Measurements from ENCODE around the gene KLHL13.
"Not testable (repeated sequence)": the region's sequence is repeated elsewhere in the genome, so short reads cannot be mapped to it uniquely, and the experiment has no call there.

The KLHL13 gene

DNA sequence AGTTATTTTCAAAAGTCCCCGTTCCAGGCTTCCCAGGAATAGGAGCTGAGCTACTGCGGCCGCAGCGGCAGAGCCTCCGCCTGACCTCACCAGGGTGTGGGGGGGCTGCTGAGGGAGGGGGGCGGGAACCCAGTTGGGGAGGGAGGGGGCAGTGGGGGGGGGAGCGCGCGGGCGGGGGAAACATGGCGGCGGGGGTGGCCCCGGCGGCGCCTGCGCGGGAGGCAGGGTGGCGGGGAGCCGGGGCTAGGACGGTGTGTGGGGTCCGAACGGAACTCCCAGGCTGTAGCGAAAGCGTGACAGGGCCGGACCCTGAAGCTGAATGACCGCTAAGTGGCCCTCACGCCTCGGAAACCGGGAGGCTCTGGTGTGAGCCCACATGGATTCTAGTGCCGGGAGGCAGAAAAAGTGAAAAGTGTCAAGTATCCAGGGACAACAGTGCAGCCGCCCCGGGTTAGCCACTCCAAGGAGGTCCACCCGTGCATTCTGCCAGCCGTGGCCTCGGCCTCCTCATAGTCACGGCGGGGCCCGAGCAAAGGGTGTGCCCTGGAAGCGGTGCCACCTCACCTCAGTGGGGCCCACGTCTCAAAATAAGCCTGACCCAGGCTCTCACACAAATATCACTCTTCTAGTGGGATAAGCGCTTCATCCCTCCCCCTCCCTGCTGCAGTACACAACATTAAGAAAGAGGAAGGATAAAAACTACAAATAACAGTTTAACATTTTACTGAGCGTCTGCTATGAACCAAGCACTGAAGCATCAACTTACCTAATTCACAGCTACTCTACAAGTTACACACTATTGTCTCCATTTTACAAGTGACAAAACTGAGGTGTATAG, at the start of gene KLHL13:
TSS of gene KLHL13 (minus strand) at position 98 of the 838 bp plus-strand sequence. CDS start 88,337 bp downstream, outside the sequence.
- no peak for DNase-seq (ENCODE audit: low read depth)

- no peak for DNase-seq (ENCODE audit: low read depth)
Observed at GRCh38 chrX:118164138-118164537, 47.5 kb upstream of the KLHL13 start.

DNA sequence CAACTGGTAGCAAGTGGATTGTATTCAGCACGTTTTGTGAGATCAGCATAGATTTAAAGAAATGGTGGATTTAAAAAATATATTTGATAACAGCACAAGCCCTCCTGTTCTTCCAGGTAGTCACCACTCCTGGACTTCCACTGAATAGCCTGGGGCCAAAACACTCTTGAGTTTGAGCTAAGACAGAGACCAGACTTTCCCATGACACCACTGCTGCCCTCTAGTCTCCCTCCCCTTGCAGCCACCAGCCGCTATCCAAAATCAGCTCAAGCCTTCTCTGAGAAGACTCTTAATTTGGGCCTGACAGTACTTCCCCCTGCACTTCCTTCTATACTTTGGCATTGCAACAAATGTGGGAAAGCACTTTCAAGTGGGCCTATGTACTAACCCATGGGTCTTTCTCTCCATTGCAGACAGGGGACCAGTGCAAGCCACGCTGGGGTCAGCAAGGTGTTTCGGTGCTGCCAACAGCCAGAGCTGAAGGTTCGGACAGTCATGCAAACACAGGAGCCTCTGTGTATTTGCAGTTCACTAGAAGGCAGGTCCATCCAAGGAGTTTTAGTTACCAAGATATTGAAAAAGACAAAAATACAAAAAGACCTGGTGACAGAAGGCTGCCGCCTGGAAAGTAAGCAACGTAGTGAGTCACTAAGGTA, 40.5 kb upstream of the KLHL13 start:
- no peak for DNase-seq (ENCODE audit: low read depth)

- DNase-seq (ENCODE audit: low read depth), result no peak
Observed at GRCh38 chrX:118156254-118156952, 39.8 kb upstream of the KLHL13 start.

GRCh38 chrX:118153270-118153669, 36.7 kb upstream of the KLHL13 start:
- no peak for DNase-seq (ENCODE audit: low read depth)

- DNase-seq (ENCODE audit: low read depth), result no peak
Observed at GRCh38 chrX:118152721-118153120, 36.1 kb upstream of the KLHL13 start.

DNA sequence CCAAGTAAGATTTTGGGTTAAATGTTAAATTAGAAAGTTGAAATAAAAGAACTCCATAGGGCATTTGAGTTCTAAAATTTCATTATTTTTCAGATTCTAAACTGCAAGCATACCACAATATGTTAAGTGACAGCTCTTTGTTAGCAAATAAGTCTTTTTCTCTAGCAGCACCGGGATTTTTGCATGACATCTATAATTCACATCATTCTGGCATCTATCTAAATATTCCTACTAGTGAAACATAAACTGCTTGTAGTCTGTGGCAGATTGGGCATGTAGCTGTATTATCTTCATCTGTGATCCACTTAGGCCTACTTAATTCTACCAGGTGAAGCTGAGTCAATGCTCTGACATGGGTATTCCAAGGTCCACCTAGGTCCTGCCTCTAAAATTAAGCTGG, 32.1 kb upstream of the KLHL13 start:
- DNase-seq (ENCODE audit: low read depth), result no peak

GRCh38 chrX:118147771-118148170, 31.2 kb upstream of the KLHL13 start:
- DNase-seq (ENCODE audit: low read depth), result not testable (repeated sequence)

GRCh38 chrX:118143578-118143977, 27.0 kb upstream of the KLHL13 start:
- no peak for DNase-seq (ENCODE audit: low read depth)

DNA sequence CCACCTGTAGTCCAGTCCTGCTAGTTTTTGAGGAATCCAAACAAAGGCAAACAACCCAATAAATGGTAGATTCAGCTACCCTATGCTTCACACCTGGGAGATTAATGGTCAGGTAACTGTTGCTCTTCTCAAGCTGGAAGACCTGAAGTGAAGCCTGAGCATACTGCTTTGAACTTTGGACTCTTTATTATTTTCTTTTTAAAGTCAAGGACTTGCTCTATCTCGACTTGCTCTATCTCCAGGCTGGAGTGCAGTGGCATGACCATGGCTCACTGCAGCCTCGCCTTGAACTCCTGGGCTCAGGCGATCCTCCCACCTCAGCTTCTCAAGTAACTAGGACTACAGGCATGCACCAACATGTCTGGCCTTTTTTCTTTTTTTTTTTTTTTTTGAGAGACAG, 14.7 kb upstream of the KLHL13 start:
- no peak for DNase-seq (ENCODE audit: low read depth)

DNA sequence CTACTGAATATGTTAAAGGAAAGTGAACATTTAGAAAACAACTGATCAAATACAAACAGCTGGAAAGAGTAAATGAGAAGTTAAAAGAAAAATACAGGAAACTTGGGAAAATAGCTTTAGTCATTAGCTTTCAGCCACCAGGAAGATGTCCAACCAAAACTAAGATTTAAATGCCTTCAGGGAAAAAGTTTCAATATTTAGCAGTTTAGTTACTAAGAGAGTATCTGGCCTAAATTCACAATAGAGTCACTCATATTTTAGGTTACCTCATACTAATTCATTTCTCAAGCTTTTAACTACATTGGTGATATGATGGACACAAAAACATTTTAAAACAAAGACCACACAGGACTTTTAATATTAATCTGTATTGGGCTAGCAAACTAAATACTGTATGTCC, 13.1 kb upstream of the KLHL13 start:
- no peak for DNase-seq (ENCODE audit: low read depth)

DNA sequence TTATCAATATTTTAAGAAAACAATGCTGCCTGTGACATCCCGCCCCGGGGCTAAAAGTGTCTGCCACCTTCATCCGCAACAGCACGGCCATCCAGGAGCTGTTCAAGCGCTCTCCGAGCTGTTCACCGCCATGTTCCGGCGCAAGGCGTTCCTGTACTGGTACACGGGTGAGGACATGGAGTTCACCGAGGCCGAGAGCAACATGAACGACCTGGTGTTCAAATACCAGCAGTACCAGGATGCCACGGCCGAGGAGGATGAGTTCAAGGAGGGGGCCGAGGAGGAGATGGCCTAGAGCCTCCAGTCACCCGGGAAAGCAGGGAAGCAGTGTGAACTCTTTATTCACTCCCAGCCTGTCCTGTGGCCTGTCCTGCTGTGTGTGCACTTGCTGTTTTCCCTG, 12.1 kb upstream of the KLHL13 start:
- no peak for DNase-seq (ENCODE audit: low read depth)

- no peak for DNase-seq (ENCODE audit: low read depth)
Observed at GRCh38 chrX:118126286-118126685, 9.7 kb upstream of the KLHL13 start.

GRCh38 chrX:118124243-118124642, 7.6 kb upstream of the KLHL13 start:
- DNase-seq (ENCODE audit: low read depth), result not testable (repeated sequence)

DNA sequence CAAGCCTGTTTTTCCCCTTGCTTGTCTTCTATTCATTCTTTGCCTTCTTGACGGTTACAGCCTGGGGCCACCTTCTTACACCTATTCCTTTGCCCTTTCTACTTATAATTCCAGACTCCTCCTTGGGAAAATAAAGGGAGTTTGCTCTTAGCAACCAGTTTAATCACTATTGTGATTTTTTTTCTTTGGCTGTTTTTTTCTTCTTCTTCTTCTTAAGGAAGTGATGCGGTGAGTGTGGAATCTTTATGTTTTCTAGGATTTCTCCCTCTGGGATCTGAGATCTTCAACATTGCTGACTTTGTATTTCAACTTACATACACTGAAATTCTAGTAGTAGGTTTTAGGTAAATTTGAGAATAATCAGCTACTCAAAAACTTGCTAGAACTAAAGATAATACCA, 1.1 kb upstream of the KLHL13 start:
- no peak for DNase-seq (ENCODE audit: low read depth)

DNA sequence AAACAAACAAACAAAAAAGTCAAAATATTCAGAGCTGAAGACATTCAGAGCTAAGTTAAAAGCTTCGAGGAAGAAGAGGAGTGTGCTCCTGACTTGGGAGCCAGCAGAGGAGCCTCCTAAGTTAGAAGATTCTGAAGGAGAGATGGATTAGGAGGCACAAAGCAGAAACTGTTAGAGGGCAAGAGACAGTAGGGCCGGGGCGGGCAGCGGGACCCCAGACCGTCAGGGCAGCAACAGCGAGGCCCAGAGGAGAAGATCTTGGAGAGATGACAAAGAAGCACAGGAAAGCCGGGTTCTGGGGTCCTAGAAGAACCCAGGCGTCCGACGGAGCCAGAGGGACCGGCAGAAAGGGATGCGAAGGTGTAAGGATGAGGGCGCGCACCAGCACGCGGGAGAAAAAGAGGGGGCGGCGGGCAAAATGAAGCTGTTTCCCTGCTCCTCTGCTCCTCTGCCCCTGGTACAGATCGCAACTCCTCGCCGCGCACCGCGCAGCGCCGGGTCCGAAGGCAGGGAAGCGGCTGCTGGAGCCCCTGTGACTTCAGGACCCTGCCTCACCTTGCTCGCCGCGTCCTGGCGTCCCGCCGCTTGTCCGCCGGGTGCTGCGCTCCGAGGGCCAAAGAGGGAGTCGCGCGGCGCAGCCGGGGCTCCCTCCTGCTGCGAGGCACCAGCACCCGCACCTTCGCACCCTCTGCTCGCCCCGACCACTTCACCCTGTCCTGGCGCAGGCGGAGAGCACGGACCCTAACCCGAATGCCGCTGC, 477 bp downstream of the KLHL13 start:
- no peak for DNase-seq (ENCODE audit: low read depth)

DNA sequence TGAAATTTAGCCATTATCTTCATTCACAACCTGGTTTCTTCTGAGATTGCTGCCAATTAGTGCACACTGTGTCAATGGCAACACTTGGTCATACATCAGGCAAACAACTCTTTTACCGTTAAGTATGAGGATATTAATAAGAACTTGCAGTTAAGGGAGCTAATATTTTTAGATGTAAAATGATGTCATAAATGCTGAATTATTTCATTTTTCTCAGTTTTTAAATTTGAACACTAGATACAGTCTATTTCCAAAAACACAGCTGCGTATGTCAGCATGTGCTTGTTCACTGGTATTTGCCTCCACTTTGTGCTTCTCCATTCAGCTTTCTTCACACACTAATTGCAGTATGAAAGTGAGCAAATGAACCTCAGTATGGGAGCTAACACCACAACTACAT, 1.6 kb downstream of the KLHL13 start:
- no peak for DNase-seq (ENCODE audit: low read depth)

DNA sequence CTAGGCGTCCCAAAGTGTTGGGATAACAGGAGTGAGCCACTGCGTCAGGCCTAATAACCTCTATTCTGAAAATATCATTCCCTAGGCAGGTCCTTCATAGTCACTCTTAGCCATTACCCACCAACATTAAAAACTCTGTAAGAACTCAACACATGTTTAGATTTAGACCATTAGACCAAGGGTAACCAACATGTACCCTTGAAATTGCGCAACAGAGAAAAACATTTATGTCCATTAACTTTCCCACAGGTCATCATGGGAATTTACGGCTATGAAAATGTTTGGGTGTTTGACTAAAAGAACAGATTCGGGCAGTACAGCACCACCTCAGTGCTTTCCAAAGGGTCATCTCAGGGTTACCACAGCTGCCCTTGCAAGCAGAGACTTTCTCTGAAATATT, 7.5 kb downstream of the KLHL13 start:
- DNase-seq (ENCODE audit: low read depth), result no peak

DNA sequence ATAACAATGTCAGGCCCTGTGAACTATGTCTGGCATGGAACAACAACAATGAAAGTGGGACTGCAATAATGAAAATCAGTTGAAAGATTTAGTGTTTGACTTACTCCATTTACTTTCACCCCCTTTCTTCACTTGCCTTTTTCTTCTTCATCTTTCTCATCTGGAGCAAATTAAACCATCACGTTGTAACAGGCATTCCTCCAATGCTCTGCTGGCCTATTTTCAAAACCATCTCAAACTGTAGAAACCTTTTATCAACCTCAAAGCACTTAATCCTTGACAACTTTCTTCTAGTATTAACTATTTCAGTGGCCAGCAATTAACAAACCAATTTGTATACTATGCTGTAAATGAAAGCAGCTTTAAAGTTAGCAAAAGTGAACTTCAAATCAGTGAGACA, 8.3 kb downstream of the KLHL13 start:
- DNase-seq (ENCODE audit: low read depth), result no peak

DNA sequence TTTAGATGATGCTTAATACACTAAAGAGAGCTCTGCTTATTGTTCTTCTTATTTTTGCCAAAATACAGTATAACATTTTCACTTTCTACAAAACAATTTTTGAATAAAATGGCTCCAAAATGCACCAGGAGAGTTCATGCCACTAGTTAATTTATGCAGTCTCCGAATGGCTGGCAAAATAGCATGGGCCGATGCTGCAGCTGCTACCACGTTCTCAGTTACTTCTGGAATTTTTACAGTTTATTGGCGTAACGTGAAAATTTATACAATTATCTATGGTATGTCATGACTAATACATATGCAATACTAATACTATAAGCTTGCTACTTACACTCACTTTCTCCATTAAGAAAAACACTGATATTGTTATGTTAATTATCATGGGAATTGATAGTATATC, 16.5 kb downstream of the KLHL13 start:
- no peak for DNase-seq (ENCODE audit: low read depth)

- no peak for DNase-seq (ENCODE audit: low read depth)
Observed at GRCh38 chrX:118088084-118088483, 28.5 kb downstream of the KLHL13 start.

- DNase-seq (ENCODE audit: low read depth), result no peak
Observed at GRCh38 chrX:118074196-118074595, 42.4 kb downstream of the KLHL13 start.

All from stimulated activated CD8-positive, alpha-beta memory T cell treated with anti-CD3 and anti-CD28 coated beads, Interleukin-15, amount 100 ng/mL, for 24 hours (primary cell).